ENCODE measurements around the gene SORCS2.

GRCh38 chr4:7542781-7543180, 350.4 kb downstream of the SORCS2 start:
- no peak for TF ChIP-seq CTCF (conservative IDR thresholded peaks at IDR 0.05; ENCODE audit: low read length)
- TF ChIP-seq EZH2phosphoT487 (IDR thresholded peaks at IDR 0.05; ENCODE audit: borderline replicate concordance, low read depth, low read length) = no peak

Measured in OCI-LY7 (cell line).